HEK293 (cell line): Measurements from ENCODE around the gene CPEB3.

Experiments used
- CTCF ChIP-seq: fragments of 450-650 bp; formaldehyde crosslinking; IDR thresholded peaks from 2 replicates; pipeline ENCODE4 v1.5.1; 2016; ENCODE audit warnings: missing biosample characterization, missing genetic modification characterization
- SP2 ChIP-seq: fragments of 450-650 bp; formaldehyde crosslinking; IDR thresholded peaks from 2 replicates; pipeline ENCODE4 v1.5.1; 2016; ENCODE audit warnings: missing biosample characterization, missing genetic modification characterization
- ZBTB1 ChIP-seq: fragments of 450-650 bp; formaldehyde crosslinking; IDR thresholded peaks from 2 replicates; pipeline ENCODE4 v1.5.1; 2016; ENCODE audit warnings: missing biosample characterization, missing genetic modification characterization
- ZFP69B ChIP-seq: fragments of 450-650 bp; formaldehyde crosslinking; IDR thresholded peaks from 2 replicates; pipeline ENCODE4 v1.5.1; 2016; ENCODE audit warnings: missing biosample characterization, missing genetic modification characterization
- ZNF169 ChIP-seq: fragments of 450-650 bp; formaldehyde crosslinking; IDR thresholded peaks from 2 replicates; pipeline ENCODE4 v1.5.1; 2016; ENCODE audit warnings: missing biosample characterization, missing genetic modification characterization
- ZNF350 ChIP-seq: fragments of 450-650 bp; formaldehyde crosslinking; IDR thresholded peaks from 2 replicates; pipeline ENCODE4 v1.5.0; 2017; ENCODE audit warnings: missing biosample characterization, mild to moderate bottlenecking, missing genetic modification characterization
- ZSCAN30 ChIP-seq: fragments of 450-650 bp; IDR thresholded peaks from 2 replicates; pipeline ENCODE4 v1.5.1; 2018; ENCODE audit warnings: missing biosample characterization, mild to moderate bottlenecking, missing genetic modification characterization, moderate library complexity

- no peak for TF ChIP-seq SP2
- TF ChIP-seq ZNF350 (tag by site-specific recombination) = no peak
- TF ChIP-seq CTCF = no peak
- TF ChIP-seq ZFP69B (tag by site-specific recombination) = no peak
- no peak for TF ChIP-seq ZNF169
- TF ChIP-seq ZBTB1 (tag by site-specific recombination) = no peak
- no peak for TF ChIP-seq ZSCAN30 (tag by site-specific recombination)
Measured at GRCh38 chr10:92047215-92047614, 243.7 kb downstream of the CPEB3 start.
